ENCODE data around the gene DENND4C.

GRCh38 chr9:19208653-19209052 lies 21.8 kb upstream of the DENND4C start:
- no peak for TF ChIP-seq POLR2A (IDR thresholded peaks at IDR 0.05)
- TF ChIP-seq CTCF (IDR thresholded peaks at IDR 0.05): no peak

Data from testis (tissue), 2 donors.